NCI-H2107 treated with DMSO at 0.1 percent for 48 hours (cell line): ENCODE data around the gene MPRIP.

ENCODE experiments used
- DNase-seq: peaks from one replicate; lab custom pipeline; 2025; ENCODE audit not compliant: unreplicated experiment; lab: John Stamatoyannopoulos, UW

The MPRIP gene

DNA sequence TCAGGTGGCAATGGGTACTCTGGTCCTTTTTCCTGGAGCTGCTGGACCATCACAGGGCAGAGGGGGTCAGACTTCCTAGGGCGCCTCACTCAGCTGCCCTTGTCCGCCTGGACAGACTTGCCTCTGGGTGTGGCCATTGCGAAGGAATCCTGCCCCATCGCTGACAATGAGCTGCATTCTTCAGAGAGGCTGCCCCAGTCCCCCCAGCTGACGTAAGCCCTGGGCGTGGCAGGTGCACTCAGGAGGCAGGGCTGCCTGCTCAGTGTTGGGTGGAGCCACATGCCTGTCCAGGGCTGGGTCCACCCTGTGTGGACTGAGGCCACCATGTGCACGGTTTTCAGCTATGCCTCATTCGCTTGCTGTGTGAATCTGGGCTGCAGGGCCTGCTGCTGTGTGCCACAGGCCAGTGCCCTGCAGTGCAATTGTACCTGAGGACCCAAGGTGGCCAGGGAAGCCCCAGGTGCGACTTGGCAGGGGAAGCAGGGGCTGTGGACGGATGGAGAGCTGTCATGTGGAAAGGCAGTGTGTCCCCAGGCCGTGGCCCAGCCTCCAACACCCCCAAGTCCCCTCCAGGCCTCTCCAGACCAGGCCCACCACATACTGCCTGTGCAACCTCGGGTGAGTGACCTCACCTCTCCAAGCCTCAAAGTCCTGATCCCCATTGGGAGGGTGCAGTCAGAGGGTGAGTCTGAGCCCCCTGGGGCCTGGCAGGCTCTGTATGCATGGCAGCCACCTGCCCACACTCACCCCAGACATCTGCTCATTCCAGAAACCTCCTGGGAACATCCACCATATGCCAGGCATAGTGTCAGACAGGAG, 14.0 kb upstream of the MPRIP start:
- DNase-seq, result peak; percentile 71

DNA sequence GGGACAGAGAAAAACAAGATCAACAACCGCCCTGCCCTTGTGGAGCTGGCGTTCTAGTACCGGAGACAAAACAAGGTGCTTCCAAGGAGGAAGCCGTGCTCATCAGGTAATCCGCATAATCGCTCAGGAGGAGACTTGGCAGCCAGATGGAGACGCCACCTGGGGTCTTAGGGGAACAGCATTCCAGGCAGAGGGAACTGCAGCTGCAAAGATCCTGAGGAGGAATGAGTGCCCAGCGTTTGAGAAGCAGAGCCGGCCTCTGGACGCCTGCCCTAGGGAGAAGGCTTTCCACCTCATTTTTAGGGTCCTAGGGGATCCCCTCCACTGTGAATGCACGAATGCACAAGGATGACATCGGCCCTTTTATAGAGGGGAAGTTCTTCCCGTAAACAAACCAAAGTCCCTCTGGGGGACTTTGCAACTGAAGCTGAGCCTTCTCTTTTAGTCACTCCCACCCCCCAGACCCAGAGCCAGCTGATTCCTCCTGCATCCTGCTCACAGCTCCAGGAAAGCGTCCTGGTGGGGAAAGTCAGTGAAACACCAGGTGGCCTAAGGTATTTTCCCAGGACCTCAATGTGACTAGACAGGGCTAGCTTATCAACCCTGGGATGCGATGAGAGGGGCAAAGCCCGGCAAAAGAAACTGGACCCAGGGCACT, 13.2 kb upstream of the MPRIP start:
- DNase-seq, result peak; percentile 71

DNA sequence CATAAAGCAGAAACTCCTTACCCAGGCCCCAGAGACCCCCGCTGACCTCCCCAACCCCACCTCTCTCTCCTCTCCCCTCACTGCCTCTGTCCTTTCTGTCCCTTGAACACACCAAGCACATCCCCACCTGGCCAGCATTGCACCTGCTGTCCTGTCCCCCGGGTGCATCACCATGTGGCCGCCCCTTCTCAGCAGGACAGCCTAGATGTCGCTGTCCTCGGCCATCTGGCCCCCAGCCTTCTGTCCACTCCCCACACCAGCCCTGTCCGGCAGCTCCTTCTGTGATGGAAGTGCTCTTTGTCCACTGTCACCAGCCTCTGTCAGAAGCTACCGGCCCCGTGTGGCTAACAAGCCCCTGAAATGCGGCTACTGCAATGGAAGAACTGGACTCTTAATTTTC, 12.3 kb upstream of the MPRIP start:
- DNase-seq, result no peak

DNA sequence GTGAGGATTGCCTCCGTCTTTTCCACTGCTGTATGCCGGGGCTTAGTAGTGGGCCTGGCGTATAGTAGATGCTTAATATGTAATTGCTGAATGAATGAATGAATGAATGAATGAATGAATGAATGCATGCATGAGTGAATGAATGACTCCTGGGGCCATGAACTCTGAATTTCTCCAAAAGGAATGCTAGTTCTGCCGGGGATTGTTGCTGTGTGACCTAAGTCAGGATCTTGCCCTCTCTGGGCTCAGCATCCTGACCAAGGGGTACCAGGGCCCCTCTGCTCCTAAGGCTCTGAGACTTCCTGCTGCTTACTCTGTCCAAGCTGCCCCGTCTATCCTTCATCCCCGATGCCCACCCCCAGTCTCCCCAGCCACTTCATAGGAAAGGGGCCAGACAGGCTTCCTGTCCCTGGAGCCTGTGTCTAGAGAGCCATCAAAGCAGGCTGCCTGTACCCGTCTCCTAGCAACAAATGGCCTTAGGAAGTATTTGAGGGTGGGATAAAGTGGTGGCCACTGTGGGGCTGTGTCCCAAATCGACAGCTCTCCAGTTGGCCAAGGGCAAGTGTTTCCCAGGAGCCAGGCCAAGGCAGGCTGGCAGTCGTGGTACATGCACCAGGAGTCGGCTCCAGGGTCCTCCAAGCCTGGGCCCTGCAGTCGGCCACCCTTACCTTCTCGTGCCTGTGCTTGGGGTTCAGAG, 11.6 kb upstream of the MPRIP start:
- DNase-seq, result no peak

DNA sequence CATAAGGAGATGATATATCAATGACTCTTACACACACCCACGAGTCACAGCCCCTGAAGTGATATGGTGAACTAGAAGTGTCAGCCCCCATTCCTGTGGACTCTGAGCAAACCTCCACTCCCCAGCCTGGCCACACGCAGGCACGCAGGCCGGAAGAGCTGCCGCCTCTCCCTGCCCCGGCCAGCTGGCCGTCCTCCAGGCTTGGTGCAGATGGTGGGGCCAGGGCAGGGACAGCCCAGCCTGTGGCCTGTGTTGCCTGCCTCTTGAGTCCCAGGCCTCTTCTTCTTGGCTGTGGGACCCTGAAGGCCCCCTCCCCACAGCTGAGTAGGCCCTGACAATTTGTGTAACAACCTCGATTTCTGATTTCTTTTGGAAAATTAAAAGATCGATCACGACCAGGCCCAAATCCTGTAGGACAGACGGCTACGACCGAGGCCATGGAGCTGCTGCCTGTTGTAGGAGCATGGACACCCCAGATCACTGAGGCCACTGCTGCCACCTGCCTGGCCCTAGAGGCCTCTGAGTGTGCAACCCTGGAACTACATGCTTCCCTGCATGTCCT, 10.0 kb upstream of the MPRIP start:
- DNase-seq, result no peak

DNA sequence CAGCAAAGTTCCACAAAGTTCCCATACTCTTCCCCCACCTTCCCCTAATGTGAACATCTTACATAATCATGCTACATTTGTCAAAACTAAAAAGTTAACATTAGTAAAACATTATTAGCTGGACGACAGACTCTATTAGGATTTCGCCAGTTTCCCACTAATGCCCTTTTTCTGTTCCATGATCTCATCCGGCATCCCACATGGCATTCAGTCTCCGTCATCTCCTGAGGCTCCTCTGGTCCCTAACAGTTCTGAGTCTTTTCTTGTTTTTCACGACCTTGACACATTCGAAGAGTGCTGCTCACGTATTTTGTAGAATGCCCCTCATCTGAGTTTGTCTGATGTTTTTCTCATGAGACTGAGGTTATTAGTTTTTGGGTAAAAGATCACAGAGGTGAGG, 8.8 kb upstream of the MPRIP start:
- DNase-seq, result no peak

DNA sequence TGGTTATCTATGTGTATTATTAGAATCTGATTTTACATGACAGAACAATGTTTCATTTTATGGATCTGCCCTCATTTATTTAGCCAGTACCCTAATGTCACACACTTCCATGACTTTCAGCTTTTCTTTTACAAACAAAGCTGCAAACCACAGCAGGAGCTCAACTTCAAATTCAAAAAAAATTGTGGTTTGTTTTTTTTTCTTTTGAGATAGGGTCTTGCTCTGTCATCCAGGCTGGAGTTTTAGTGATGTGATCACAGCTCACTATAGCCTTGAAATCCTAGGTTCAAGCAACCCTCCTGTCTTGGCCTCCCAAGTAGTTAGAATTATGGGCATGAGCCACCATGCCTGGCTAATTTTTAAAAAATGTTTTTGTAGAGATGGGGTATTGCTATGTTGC, 8.2 kb upstream of the MPRIP start:
- no peak for DNase-seq

DNA sequence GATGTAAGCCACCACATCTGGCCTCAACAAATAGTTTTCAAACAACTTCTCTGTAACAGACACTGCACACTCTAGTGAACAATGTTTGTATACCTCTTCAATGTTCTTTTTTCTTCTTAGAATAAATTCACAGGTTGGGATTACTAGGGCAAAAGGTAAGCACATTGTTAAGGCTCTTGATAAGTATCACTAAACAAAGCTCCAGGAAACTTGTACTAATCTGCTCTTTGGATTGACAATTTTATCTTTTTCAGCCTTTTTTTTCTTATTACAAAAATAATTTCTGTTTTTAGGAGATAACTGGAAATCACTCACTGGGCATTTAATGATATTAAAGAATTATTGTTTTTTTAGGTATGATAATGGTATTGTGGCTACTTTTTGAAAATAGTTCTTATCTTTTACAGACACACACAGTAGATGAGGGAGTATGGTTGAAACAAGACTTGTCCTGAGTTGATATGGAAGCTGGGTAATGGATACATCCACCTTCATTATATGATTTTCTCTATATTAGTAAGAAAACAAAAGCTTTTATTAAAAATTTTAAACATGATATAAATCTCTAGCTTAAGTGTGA, 7.7 kb upstream of the MPRIP start:
- no peak for DNase-seq

DNA sequence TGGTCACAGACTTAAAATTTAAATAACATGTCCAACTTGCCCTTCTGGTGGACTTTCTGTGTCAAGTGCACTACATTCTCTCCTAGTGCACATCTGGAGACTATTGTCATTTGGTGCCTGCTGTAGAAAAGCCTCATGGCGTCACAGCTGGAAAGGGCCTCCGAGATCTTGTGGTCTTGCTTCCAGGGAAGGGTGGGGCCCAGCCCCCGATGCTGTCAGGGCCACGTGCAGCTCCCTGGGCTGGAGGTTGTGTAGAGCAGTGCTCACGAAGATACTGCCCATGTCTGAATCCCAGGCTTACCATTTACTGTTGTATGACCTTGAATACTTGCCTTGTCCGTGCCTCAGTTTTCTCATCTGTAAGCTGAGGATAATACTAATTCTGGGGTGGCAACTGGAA, 6.8 kb upstream of the MPRIP start:
- no peak for DNase-seq

DNA sequence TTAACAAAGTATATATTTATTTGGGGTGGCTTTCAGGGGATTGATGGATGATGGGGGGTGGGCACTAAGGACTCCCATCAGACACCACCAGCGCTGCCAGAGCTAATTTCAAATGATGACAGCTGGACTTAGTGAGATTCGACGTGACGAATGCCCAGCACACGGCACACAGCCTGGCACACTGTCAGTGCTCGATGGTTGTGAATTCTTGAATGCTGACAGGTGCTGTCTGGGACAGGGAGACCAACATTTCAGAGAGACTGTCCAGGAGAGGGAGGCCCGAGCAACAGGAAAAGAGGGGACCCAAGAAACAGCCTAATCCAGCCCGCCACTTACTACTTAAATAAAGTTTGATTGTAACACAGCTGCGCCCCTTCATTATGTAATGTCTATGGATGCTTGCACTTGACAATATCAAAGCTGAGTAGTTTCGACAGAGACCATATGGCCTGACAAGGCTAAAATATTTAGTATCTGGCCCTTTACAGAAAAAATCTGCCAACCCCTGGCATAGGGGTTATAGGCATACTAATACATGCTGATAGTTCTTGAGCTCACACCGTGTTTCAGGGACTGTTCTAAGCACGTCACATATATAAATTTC, 6.2 kb upstream of the MPRIP start:
- no peak for DNase-seq

DNA sequence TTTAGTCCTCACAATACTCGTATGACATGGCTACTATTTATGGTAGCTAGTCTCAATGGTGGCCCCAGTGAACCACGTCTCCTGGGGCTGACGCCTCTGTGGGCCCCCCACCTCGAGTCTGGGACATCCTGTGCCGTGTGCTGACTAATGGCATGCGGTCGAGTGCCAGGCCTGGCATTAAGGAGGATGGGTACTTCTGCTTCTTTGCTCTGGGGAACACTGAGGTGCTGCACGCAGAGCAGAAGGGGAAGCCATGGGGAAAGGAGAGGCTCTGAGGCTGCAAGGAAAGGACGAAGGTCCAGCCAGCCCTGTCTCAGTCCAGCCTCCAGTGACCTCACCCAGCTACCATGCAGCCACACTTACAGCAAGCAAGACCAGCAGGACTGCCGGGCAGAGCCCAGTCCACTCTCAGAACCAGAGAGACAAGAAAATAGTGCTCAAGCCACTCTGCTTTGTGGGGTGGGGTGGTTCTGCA, 5.7 kb upstream of the MPRIP start:
- no peak for DNase-seq

DNA sequence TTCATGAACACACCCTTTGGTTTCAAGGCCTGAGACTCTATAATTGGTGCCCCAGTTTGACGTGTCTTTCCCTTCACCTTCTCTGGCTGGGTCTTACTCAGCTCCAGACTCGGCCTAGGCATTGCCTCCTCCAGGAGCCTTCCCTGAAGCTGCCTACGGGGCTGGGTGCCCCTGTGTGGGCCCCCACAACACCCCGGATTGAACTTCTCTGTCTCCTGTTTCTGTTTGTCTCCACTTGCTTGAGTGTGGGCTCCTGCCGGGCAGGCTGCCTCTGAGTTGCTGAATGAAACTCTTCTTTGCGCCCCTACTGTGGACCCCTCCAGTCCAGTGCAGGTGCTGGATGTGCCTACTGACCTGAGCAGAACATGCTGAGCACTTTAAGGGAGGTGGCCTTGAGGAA, 2.3 kb upstream of the MPRIP start:
- no peak for DNase-seq

DNA sequence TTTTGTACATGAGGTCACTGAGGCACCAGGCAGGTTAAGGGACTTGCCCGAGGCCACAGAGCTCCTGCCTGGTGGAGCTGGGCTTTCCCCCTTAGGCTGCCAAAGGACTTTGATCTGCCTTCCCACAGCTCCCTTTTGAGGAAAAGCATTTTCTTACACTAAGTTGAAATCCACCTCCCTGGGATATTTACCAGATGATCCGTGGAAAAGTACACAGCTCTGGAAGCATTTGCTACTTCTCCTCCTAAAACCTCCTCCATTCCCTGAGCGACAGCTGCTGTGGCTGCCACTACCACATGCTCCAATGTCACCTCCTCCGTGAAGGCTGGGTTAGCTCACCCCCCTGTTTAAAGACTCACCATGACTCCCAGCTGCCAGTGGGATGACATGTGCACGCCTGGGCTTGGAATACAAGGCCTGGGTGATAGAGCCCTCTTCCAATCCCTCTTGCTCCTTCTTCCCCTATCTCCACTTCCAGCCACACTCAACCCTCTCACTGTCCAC, 1.2 kb upstream of the MPRIP start:
- peak; percentile 29 for DNase-seq

DNA sequence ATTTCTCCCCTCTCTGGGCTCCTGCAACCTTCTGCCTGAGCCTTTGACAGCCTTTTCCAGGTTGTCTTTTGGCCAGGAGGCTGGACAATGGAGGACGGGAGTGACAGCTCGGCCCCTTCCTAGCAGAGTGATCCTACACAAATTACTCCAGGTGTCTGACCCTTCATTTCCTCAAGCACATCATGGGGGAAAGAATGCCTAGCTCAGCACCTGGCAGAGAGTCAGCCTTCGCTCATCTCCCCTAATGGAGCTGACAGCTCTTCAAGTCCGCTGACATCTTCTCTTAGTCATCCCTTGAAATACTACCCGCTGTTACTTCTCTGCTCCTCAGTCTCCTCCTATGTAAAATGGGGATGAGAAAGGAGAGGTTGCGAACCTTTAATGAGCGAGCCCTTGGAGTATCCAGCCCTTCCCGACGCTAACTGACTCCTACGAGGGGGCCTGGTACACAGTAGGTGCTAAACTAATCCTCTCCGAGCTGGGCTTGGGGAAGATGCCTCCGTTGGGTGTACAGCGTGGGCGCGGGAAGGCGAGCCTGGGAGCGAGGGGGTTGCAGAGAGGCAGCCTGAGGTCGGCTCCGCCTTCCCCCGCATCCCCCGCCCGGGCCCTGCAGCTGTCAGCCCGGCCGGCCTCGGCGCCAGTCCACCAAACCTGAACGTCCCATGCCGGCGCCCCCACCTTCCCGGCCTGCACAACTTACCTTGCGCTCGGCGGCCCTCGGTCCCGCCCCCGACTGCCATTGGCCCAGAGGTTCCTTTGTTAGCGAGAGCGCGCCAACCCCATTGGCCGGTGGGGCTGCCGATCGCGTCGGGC, 480 bp upstream of the MPRIP start:
- peak; percentile 48 for DNase-seq

DNA sequence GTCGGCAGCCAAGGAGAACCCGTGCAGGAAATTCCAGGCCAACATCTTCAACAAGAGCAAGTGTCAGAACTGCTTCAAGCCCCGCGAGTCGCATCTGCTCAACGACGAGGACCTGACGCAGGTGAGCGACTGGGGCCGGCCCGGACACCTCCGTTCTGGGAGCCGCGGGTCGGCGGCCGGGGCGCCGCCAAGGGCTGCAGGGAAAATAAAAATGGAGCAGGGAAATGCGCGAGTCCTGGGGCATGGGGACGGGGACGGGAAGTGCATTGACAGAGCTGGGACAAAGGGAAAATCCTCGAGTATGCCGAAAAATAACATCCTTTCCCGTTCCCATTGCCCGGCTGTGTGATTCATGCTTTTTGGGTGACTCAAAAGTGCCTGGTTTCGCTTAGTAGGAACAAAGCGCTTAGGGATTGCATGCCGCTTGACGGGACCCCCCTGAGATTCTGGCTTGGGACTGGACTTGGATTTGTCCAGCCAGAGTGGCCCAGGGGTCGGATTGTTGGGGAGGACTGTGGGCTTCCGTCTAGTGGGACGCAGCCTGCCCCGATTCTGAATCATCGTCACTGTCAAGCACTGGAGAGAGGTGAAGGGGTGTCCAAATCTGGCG, 699 bp downstream of the MPRIP start:
- DNase-seq, result no peak

DNA sequence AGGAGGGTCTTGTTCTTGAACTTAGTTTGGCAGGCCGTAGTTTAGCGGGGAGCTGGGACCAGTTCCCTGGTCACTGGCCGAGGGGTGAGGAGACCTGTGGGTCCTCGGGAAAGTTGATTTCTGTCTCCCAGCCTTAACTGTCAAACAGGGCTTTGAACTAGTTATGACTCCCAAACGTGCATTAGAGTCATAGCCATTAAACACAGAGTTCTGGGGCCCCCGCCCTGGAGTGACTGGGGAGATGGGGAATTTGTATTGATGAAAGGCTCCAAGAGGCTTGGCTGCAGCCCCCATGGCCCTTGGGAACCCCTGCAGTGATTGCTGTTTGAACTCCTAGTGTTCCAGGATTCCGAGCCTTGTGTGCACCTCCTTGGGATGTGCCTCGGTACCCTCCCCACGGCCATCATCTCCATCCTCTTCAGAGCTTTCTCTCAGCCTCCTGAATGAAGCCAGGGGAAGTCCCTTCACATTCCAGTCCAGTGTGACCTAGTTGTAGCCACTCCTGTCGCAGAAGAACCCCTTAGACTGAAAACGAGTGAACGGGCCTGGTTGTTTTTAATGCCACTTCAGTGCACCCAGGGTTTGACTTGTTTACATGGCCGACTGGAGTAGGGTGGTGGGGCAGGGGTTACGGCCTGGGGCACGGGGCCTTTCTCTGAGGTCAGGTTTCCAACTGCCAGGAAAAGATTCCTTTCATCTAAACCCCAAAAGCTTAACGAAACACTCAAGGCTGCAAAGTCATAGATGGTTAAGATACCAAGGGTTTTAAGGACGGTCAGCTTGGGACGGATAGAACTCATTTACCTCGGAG, 1.4 kb downstream of the MPRIP start:
- no peak for DNase-seq

DNA sequence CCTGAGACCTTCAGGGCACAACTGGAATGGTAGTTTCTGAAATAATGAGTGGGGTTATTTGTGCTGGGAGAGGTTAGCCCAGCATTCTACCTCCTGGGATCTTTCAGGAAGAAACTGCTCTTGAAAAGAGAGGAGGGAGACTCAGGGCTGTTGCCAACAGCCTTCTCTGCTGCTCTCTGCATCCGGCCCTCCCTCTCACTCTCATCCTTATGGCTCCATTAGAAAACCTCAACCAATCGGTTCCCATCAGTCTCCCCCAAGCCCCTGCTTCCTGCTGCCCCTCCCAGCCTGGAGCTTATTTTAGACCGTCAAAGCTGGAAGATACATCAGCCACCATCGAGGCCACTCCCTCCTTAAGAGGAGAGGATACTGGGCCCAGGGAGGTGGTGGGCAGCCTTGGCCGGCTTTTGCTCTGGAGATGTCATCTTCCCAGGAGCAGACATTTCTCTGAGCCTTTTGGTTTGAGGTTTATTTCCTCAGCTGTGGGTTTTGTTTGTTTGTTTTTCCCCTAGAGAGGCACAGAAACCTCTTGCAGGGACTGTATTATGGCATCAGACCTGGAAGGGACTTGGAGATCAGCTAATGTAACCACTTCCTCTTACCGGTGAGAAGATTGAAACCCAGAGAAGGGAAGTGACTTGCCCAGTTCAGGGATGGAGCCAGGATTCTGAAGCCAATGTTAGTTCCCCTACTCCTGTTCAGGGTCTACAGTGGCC, 2.7 kb downstream of the MPRIP start:
- peak; percentile 21 for DNase-seq

DNA sequence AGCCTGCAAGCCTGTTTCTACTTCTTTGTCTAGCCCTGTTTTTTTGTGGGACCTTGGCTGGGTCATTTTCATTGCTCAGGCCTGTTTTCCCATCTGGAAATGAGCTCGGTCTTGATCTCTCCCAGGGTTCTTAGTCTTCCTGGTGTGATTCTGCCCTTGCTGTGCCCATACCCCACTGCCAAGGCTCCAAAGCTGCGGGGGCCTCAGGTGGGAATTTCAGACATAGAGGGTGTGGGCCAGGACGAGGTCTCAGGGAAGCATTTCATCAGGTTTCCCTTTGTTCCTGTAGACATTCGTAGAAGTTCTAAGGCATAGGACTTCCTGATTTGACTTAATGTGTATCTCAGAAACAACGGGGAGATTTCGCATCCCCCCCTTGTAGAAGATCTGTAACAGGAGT, 5.8 kb downstream of the MPRIP start:
- DNase-seq, result no peak
